ENCODE measurements around the gene GON4L.

- TF ChIP-seq CTCF (IDR thresholded peaks at IDR 0.05) (no peak), POLR2A (IDR thresholded peaks at IDR 0.05) (no peak)
Observed at GRCh38 chr1:155858800-155859233, 1.8 kb upstream of the GON4L start.

Data from esophagus squamous epithelium (tissue), 4 donors.